G401.6 (cell line): Measurements from ENCODE around the gene AEN.

Experiments used
- FAIRE-seq: peaks from 2 replicates; lab custom pipeline; 2012; peaks lifted over from hg19 to GRCh38; lab: Jason Lieb, UNC

AEN gene

DNA sequence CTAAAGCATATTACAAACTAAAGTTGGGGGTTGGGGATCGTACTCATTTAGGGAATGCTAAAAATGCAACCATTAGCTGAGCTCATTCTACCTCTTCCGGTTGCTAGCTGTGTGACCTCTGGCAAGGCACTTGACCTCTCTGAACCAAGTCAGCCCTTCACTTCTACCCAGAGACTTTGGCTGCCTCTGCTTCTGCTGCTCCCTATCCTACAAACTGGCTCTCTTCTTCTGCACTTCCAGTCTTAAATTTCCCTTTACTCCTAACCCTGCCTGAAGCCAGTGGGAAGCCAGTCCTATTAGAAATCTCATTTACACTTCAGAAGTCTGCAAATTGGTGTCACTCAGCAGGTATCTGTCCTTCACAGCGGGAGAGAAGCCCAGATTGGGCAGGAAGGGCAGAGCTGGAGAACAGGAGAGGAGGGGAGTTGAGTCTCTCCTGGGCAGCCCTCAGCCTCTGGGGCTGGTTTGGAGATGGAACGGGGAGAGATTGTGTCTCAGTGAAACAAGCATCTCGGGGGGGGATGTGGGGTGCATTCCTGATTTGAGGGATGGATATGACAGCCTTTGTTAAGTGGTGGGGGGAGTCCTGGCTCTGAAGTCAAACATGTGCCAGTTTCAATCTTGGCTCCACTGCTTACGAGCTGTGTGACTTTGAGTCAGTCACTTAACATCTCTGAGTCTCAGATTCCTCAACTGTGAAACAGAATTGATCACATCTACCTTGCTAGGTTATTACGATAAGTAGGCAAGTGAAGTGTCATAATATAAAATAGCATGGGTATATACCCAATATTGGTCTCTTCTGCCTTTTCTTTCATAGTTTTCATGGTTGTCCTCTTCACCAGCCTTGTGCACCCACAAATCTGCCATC is 7.8 kb upstream of the AEN start:
- no peak for FAIRE-seq

DNA sequence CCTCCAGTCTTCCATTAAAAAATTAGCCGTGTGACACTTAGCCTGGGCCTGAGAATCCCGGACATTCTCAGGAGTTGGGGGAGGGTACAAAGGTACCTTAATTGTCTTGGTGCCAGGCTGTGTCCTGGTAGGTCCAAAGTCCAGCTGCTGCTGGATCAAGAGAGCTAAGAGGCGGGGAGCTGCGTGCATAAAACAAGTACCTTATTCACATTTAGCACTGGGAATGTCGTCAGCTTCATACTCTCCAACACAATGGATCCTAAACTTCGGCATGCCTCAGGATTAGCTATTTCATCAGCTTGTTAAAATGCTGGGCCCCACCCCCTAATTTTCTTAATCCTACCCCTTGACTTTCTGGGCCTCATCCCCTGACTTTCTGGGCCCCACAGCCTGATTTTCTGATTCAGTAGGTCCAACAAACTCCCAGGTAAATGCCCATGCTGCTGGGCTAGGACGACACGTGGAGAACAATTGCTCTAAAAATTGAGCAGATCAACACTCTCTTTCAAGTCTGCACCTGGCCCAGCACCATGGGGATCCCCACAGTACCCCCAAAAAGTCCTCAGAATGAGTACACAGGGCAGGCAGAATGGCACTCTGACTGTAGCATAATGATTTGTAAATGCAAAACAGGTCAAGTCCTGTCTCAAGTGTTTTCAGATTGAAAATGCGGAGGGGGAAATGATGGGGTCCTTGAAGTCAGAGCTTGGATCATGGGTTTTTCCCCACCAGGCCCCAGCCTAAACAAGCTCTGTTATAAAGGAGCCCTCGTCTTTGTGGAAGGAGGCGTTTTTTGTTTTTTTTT is 5.6 kb upstream of the AEN start:
- no peak for FAIRE-seq

GRCh38 chr15:88616240-88616639 is 4.9 kb upstream of the AEN start:
- FAIRE-seq = no peak

DNA sequence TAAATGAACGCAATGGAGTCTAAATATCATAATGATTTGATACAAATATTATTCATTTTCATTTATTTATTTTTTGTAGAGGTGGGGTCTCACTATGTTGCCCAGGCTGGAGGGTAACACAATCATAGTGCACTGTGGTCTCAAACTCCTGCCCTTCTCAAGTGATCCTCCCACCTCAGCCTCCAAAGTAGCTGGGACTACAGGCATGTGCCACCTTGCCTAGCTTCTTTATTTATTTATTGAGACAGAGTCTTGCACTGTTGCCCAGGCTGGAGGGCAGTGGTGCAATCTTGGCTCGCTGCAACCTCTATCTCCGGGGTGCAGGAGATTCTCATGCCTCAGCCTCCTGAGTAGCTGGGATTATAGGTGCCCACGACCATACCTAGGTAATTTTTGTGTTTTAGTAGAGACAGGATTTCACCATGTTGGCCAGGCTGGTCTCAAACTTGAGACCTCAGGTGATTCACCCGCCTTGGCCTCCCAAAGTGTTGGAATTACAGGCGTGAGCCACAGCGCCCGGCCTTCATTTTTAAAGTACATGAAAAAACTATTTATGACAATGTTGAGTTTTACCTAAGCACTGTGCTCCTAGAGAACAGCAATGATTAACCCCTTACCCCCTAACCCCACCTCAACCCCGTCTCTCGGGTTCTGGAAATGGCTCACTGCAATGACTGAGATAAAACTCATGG is 4.0 kb upstream of the AEN start:
- FAIRE-seq = no peak

DNA sequence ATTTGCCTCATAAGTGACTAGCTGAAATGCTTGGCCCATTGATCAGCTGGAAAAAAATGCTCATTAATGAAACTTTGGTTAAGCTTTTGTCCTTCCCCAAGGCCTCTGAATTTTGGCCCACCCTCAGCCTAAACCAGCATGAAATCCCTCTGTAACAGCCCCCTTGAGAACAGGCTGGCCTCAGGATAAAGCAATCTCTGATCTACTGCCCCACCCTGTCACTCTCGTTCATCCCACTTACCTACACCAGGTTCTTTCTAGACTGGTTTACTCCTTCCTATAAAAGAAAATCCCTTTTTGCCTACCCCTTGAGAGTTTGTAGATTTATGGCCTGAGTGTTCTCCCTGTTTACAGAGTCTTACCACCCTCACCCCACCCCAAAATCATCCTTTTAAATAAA is 3.4 kb upstream of the AEN start:
- no peak for FAIRE-seq

- FAIRE-seq = no peak
These were observed 2.5 kb upstream of the AEN start for GRCh38 chr15:88618686-88619085.

DNA sequence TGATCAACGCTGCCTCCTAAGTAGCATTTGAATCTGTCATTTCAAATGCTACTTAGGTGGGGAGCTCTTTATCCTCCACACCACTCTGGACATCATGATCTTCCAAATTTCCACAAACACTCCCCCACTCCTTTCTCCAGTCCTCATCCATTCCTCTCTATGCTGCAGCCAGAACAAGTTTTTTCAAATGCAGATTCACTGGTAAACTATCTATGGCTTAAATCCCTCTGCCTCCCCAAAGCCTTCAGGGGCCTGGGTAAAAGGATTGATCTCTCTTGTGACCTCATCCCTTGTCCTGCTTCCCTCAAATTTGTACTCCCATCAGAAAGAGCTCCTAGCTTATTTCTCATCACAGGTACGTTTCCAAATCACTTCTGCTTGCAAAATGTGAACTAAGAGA is 1.3 kb upstream of the AEN start:
- no peak for FAIRE-seq

DNA sequence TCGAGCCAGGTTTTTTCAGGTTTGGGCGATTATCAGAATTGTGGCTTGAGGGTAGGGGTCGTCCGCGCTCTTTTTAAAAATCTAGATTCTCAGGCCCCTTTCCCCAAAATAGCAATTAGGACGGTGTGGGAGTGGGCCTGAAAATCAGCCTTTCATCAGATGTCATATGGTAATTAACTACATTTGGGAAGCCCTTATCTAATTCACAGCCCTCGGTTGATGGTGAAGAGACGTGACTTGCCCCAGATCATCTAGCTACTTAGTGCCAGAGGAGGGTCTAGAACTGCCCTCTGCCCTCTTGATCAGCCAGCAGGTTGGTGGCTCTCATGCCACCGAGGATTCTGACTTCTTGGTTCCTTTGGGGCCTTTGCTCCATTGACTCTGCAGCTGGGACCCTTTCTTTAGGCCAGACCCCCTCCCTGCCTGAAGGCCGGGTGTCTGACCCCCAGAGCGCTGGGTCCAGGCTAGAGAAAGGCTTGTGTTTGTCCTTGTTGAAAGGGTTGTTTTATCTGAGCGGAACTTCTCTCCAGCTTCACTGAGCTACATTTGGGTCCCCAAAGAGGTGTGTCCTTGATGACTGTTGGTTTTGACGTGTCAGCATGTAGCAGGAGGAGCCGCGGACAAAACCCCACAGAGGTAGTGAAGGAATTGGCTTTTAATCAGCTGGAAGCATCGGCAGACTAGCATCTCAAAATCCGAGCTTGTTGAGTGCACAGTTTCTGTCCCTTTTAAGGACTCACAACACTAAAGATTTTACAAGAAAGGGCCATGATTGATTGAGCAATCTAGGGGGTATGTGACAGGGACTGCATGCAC is 857 bp downstream of the AEN start:
- no peak for FAIRE-seq

DNA sequence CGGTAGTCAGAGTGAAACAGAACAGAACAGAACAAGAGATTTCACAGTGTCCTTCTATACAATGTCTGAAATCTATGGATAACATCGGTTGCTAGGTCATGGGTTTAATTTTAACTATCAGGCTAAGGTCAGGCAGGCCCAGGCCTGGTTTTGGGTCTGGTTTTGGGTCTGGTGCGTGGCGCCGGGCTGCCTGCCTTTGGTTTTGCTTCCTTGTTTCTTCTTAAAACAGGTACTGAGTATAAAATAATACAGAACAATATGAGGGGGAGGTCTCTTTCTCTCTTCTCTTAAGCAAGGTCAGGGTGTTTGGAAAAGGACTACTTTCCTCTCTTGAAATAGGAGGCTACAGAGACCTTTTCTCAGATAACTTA is 1.4 kb downstream of the AEN start:
- no peak for FAIRE-seq

DNA sequence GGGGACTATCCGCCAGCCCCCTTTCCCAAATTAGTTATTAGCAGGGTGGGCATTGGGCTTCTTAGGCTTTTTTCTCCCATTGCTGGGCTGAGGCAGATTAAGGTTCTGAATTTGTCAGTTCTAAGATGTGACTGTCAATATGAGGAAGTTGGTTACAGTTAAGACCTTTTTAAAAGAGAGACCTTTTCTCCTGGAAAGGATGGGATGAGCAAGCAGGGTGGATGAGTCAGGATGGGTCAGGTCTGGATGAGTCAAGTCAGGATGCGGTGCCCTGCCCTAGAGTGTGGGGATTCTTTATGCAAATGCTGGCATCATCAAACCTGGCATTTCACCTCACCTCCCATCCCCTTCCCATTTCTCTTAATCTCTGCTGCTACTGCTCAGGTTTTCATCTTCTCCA is 1.9 kb downstream of the AEN start:
- FAIRE-seq = no peak

DNA sequence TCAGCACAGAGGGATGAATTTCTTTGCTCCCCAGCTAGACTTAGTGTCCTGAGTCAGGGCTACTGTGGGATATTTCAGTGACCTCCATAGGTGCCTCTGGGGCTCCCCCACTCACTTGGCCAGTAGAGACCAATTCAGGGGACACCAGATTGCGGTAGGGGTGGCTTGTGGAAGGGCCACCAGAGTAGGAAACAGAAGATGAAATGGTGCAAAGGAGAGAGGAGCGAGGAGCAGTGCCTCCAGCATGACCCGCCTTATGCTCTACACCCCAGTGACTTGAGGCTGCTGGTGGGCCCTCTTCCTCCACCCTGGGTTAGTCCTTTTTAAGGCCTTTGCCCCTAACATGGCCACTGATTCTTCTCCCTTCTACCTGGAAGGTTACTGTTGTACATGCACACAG is 2.5 kb downstream of the AEN start:
- FAIRE-seq = no peak

DNA sequence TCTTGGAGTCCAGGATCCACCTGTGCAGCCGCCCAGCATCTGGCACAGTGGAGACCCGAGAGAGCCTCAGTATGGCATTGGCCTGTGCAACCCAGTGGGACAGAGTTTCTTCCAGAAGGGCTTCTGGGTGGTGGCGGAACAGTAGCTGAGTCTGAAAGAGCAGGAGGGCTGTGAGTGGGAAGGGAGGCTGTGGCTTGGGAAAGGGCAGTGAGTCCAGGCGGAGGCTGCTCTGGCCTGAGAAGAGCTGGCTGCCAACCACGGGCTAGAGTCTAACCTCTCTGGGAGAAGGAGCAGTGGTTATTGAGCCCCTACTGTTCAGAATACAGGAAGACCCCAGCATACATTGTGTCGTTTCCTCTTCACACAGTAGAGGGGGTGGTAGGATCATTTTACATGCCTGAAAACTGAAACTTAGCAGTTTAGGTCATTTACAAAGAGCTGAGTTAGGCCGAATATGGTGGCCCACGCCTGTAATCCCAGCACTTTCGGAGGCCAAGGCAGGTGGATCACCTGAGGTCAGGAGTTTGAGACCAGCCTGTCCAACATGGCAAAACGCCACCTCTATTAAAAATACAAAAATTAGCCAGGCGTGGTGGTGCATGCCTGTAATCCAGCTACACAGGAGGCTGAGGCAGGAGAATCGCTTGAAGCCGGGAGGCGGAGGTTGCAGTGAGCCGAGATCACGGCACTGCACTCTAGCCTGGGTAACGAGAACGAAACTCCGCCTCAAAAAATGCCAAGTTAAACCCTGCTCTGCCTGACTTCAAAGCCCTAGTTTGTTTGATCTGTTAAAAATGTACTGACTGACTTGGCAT is 3.2 kb downstream of the AEN start:
- FAIRE-seq = no peak

- no peak for FAIRE-seq
These were observed 3.9 kb downstream of the AEN start for GRCh38 chr15:88624971-88625490.

GRCh38 chr15:88625943-88626741 is 5.0 kb downstream of the AEN start:
- no peak for FAIRE-seq

GRCh38 chr15:88627463-88627862 is 6.3 kb downstream of the AEN start:
- no peak for FAIRE-seq

GRCh38 chr15:88628018-88628654 is 7.0 kb downstream of the AEN start:
- no peak for FAIRE-seq

GRCh38 chr15:88629071-88629470 is 7.9 kb downstream of the AEN start:
- FAIRE-seq = no peak

- FAIRE-seq = no peak
These were observed 9.1 kb downstream of the AEN start for GRCh38 chr15:88630141-88630721.

GRCh38 chr15:88630798-88631463 is 9.8 kb downstream of the AEN start:
- no peak for FAIRE-seq
